GM23338 (cell line): Measurements from ENCODE around the gene NID1. TPM values are rescaled to one million over a fixed set of nuclear protein-coding genes. Genes with fewer than 3 reads are reported as not detected.

Experiments used
- ATAC-seq: fragments of 200-7000 bp; cut with Tn5 transposase; 3 replicates; pipeline ENCODE4 v1.9.1; 2020
- DNase-seq: peaks from one replicate; pipeline ENCODE4 v3.0.0-alpha.2; 2015; ENCODE audit warnings: low spot score
- H2AFZ ChIP-seq: fragments of 200-600 bp; sonication (generic); 2 replicates; pipeline ENCODE4 v1.8.0; 2016; ENCODE audit warnings: antibody characterized with exemption, mild to moderate bottlenecking, moderate library complexity
- H3F3A ChIP-seq: fragments of 200-600 bp; sonication (generic); replicated peaks from 2 replicates; pipeline ENCODE4 v1.8.0; 2017; ENCODE audit warnings: antibody characterized with exemption, mixed run types, low read depth
- H3K27ac ChIP-seq: fragments of 200-600 bp; sonication (generic); 2 replicates; pipeline ENCODE4 v1.6.1; 2016; ENCODE audit warnings: low read depth
- H3K27me3 ChIP-seq: fragments of 200-600 bp; sonication (generic); 2 replicates; pipeline ENCODE4 v1.8.0; 2016; ENCODE audit warnings: mild to moderate bottlenecking, mixed run types, moderate library complexity; ENCODE audit not compliant: insufficient read depth
- H3K36me3 ChIP-seq: fragments of 200-600 bp; sonication (generic); 2 replicates; pipeline ENCODE4 v1.8.0; 2016; ENCODE audit warnings: mild to moderate bottlenecking; ENCODE audit not compliant: insufficient read depth
- H3K4me1 ChIP-seq: fragments of 200-600 bp; sonication (generic); 2 replicates; pipeline ENCODE4 v1.8.0; 2016; ENCODE audit warnings: mild to moderate bottlenecking, moderate library complexity; ENCODE audit not compliant: insufficient read depth
- H3K4me2 ChIP-seq: fragments of 200-600 bp; sonication (generic); 2 replicates; pipeline ENCODE4 v1.7.1; 2017; ENCODE audit warnings: mixed run types
- H3K4me3 ChIP-seq: fragments of 200-600 bp; sonication (generic); 2 replicates; pipeline ENCODE4 v1.6.1; 2016; ENCODE audit warnings: mixed run types
- H3K79me2 ChIP-seq: fragments of 200-600 bp; sonication (generic); replicated peaks from 2 replicates; pipeline ENCODE4 v1.8.0; 2017; ENCODE audit warnings: mild to moderate bottlenecking; ENCODE audit not compliant: insufficient read depth
- H3K9me2 ChIP-seq: fragments of 200-600 bp; sonication (generic); 2 replicates; pipeline ENCODE4 v1.8.0; 2017; ENCODE audit not compliant: insufficient read depth
- H4K20me1 ChIP-seq: fragments of 200-600 bp; sonication (generic); replicated peaks from 2 replicates; pipeline ENCODE4 v1.8.0; 2017; ENCODE audit warnings: mild to moderate bottlenecking; ENCODE audit not compliant: insufficient read depth
- H3K27ac Mint-ChIP-seq: 2 replicates; pipeline ENCODE4 v1.8.0; 2020; ENCODE audit warnings: inconsistent platforms, mild to moderate bottlenecking, moderate library complexity, mixed read lengths
- H3K27me3 Mint-ChIP-seq: 3 replicates; pipeline ENCODE4 v1.8.0; 2022; ENCODE audit warnings: low read depth, mild to moderate bottlenecking, moderate library complexity, mixed read lengths, inconsistent platforms; ENCODE audit not compliant: insufficient read depth, poor library complexity
- H3K36me3 Mint-ChIP-seq: 3 replicates; pipeline ENCODE4 v1.8.0; 2021; ENCODE audit warnings: low read depth, mild to moderate bottlenecking, inconsistent platforms, moderate library complexity, mixed read lengths
- H3K4me1 Mint-ChIP-seq: 3 replicates; pipeline ENCODE4 v1.8.0; 2020; ENCODE audit warnings: mild to moderate bottlenecking, inconsistent platforms, mixed read lengths
- H3K4me3 Mint-ChIP-seq: 3 replicates; pipeline ENCODE4 v1.8.0; 2021; ENCODE audit warnings: moderate library complexity, mild to moderate bottlenecking, inconsistent platforms, mixed read lengths
- H3K9me3 Mint-ChIP-seq: 3 replicates; pipeline ENCODE4 v1.8.0; 2020; ENCODE audit warnings: moderate library complexity, mild to moderate bottlenecking, inconsistent platforms, mixed read lengths
- CREB1 ChIP-seq: fragments of 250-450 bp; sonication (Bioruptor Pico); IDR thresholded peaks from 2 replicates; pipeline ENCODE4 v1.5.0; 2020; ENCODE audit warnings: low read depth, mild to moderate bottlenecking, moderate library complexity
- EZH2 ChIP-seq: fragments of 200-600 bp; sonication (generic); IDR thresholded peaks from one replicate; pipeline ENCODE4 v1.8.0; 2017; ENCODE audit warnings: antibody characterized with exemption, mild to moderate bottlenecking, low read depth; ENCODE audit not compliant: unreplicated experiment
- EZH2phosphoT487 ChIP-seq: fragments of 200-600 bp; sonication (generic); IDR thresholded peaks from one replicate; pipeline ENCODE4 v1.8.1; 2018; ENCODE audit warnings: antibody characterized with exemption; ENCODE audit not compliant: unreplicated experiment
- STAT1 ChIP-seq: IDR thresholded peaks from one replicate; pipeline ENCODE4 v1.6.1; 2016; ENCODE audit warnings: antibody characterized with exemption; ENCODE audit not compliant: unreplicated experiment
- ZNF114 ChIP-seq: fragments of 250-450 bp; sonication (Bioruptor Pico); IDR thresholded peaks from 2 replicates; pipeline ENCODE4 v1.5.0; 2020; ENCODE audit warnings: mild to moderate bottlenecking, moderate library complexity
- ZNF331 ChIP-seq: fragments of 250-450 bp; sonication (Bioruptor Pico); IDR thresholded peaks from 2 replicates; pipeline ENCODE4 v1.5.0; 2020; ENCODE audit warnings: low read depth, mild to moderate bottlenecking, moderate library complexity
- polyA plus RNA-seq: library from polyadenylated mRNA; unstranded; fragments of >200 nt; fragmentation: Nextera tagmentation; extraction: Ambion mirVana; gene quantifications from 2 replicates; pipeline ENCODE4 v1.2.1, GENCODE V29; 2016
- total RNA-seq: library from RNA; depleted of rRNA; stranded (reverse); fragments of >200 nt; shearing (Covaris generic); gene quantifications from 2 replicates; pipeline ENCODE4 v1.2.3, GENCODE V29; 2014
- TF ChIP-seq, protein P1 (sequence below): fragments of 250-450 bp; sonication (Bioruptor Pico); IDR thresholded peaks from 2 replicates; pipeline ENCODE4 v1.5.0; 2020; ENCODE audit warnings: mild to moderate bottlenecking, moderate library complexity
- TF ChIP-seq, protein P2 (sequence below): IDR thresholded peaks from one replicate; pipeline ENCODE4 v1.6.1; 2018; ENCODE audit warnings: antibody characterized with exemption; ENCODE audit not compliant: unreplicated experiment

The NID1 gene
- total and polyA plus RNA-seq, 2 experiments from 2014 or later: 7.1 to 32.5 TPM

DNA sequence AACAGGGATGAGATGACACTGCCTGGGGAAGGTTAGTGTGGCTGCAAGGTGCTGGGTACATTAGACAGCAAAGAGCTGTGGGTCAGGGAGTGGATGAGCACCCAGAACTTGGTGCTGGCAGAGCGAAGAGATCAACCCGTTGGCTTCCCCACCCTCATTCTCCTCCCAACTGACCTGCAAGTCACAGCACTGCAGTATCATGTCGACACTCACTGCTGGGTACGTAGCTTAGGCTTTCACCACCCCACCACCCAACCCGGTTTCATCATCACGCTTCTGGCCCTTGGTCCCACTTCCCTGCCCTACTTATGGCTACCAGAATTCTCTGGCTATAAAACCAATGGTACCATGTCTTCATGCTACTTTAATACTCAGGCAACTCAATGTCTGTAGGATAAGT, 124.6 kb downstream of the NID1 start (continued):
- TF ChIP-seq, protein P1, sequence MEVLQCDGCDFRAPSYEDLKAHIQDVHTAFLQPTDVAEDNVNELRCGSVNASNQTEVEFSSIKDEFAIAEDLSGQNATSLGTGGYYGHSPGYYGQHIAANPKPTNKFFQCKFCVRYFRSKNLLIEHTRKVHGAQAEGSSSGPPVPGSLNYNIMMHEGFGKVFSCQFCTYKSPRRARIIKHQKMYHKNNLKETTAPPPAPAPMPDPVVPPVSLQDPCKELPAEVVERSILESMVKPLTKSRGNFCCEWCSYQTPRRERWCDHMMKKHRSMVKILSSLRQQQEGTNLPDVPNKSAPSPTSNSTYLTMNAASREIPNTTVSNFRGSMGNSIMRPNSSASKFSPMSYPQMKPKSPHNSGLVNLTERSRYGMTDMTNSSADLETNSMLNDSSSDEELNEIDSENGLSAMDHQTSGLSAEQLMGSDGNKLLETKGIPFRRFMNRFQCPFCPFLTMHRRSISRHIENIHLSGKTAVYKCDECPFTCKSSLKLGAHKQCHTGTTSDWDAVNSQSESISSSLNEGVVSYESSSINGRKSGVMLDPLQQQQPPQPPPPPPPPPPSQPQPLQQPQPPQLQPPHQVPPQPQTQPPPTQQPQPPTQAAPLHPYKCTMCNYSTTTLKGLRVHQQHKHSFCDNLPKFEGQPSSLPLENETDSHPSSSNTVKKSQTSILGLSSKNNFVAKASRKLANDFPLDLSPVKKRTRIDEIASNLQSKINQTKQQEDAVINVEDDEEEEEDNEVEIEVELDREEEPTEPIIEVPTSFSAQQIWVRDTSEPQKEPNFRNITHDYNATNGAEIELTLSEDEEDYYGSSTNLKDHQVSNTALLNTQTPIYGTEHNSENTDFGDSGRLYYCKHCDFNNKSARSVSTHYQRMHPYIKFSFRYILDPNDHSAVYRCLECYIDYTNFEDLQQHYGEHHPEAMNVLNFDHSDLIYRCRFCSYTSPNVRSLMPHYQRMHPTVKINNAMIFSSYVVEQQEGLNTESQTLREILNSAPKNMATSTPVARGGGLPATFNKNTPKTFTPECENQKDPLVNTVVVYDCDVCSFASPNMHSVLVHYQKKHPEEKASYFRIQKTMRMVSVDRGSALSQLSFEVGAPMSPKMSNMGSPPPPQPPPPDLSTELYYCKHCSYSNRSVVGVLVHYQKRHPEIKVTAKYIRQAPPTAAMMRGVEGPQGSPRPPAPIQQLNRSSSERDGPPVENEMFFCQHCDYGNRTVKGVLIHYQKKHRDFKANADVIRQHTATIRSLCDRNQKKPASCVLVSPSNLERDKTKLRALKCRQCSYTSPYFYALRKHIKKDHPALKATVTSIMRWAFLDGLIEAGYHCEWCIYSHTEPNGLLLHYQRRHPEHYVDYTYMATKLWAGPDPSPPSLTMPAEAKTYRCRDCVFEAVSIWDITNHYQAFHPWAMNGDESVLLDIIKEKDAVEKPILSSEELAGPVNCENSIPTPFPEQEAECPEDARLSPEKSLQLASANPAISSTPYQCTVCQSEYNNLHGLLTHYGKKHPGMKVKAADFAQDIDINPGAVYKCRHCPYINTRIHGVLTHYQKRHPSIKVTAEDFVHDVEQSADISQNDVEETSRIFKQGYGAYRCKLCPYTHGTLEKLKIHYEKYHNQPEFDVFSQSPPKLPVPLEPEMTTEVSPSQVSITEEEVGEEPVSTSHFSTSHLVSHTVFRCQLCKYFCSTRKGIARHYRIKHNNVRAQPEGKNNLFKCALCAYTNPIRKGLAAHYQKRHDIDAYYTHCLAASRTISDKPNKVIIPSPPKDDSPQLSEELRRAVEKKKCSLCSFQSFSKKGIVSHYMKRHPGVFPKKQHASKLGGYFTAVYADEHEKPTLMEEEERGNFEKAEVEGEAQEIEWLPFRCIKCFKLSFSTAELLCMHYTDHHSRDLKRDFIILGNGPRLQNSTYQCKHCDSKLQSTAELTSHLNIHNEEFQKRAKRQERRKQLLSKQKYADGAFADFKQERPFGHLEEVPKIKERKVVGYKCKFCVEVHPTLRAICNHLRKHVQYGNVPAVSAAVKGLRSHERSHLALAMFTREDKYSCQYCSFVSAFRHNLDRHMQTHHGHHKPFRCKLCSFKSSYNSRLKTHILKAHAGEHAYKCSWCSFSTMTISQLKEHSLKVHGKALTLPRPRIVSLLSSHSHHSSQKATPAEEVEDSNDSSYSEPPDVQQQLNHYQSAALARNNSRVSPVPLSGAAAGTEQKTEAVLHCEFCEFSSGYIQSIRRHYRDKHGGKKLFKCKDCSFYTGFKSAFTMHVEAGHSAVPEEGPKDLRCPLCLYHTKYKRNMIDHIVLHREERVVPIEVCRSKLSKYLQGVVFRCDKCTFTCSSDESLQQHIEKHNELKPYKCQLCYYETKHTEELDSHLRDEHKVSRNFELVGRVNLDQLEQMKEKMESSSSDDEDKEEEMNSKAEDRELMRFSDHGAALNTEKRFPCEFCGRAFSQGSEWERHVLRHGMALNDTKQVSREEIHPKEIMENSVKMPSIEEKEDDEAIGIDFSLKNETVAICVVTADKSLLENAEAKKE (CRISPR knock-in tag): no peak
- TF ChIP-seq STAT1: no peak
- TF ChIP-seq, protein P2, sequence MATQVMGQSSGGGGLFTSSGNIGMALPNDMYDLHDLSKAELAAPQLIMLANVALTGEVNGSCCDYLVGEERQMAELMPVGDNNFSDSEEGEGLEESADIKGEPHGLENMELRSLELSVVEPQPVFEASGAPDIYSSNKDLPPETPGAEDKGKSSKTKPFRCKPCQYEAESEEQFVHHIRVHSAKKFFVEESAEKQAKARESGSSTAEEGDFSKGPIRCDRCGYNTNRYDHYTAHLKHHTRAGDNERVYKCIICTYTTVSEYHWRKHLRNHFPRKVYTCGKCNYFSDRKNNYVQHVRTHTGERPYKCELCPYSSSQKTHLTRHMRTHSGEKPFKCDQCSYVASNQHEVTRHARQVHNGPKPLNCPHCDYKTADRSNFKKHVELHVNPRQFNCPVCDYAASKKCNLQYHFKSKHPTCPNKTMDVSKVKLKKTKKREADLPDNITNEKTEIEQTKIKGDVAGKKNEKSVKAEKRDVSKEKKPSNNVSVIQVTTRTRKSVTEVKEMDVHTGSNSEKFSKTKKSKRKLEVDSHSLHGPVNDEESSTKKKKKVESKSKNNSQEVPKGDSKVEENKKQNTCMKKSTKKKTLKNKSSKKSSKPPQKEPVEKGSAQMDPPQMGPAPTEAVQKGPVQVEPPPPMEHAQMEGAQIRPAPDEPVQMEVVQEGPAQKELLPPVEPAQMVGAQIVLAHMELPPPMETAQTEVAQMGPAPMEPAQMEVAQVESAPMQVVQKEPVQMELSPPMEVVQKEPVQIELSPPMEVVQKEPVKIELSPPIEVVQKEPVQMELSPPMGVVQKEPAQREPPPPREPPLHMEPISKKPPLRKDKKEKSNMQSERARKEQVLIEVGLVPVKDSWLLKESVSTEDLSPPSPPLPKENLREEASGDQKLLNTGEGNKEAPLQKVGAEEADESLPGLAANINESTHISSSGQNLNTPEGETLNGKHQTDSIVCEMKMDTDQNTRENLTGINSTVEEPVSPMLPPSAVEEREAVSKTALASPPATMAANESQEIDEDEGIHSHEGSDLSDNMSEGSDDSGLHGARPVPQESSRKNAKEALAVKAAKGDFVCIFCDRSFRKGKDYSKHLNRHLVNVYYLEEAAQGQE: no peak

DNA sequence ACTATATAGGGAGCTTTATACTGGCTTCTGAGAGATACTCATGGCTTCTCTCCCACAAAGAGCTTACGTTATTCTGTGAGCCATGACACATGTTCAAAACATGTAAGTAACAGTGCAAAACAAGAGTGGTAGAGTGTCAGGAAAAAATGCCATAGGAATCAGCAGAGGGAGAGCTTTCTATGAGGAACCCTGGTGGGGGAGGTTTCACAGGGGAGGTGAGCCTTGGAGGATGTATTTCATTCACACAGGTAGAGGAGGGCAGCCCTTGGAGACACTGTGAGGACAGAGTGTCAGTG, 125.5 kb downstream of the NID1 start:
- ATAC-seq: no peak
- Histone ChIP-seq H3K4me3 (no peak overlapping the region), H3K4me1 (no peaks in the 10 kb centered on the region), H4K20me1 (no peaks in the 10 kb centered on the region), H3K27me3 (no peaks in the 10 kb centered on the region), H3K79me2 (no peaks in the 10 kb centered on the region), H2AFZ (no peak overlapping the region), H3K36me3 (no peaks in the 10 kb centered on the region), H3K9me2 (no peaks in the 10 kb centered on the region), H3K4me2 (no peak overlapping the region), H3F3A (no peaks in the 10 kb centered on the region), H3K27ac (no peak overlapping the region)
- no peak overlapping the region for H3K4me3 Mint-ChIP-seq
- H3K4me1 Mint-ChIP-seq: peaks cover 3% of the 10 kb centered on the region; the same call in 2 of the 3 replicates
- no peak for DNase-seq
- no peaks in the 10 kb centered on the region for H3K9me3 Mint-ChIP-seq
- no peak overlapping the region for H3K27ac Mint-ChIP-seq
- H3K27me3 Mint-ChIP-seq: peaks cover 7% of the 10 kb centered on the region
- no peaks in the 10 kb centered on the region for H3K36me3 Mint-ChIP-seq
- TF ChIP-seq ZNF114: no peak
- TF ChIP-seq EZH2phosphoT487: no peak
- no peak for TF ChIP-seq STAT1
- TF ChIP-seq, protein P2: no peak
- no peak for TF ChIP-seq ZNF331 (CRISPR knock-in tag)
- TF ChIP-seq CREB1 (CRISPR knock-in tag): no peak
- TF ChIP-seq EZH2: no peak
